ENCODE measurements around the gene EVX1. TPM values are rescaled to one million over a fixed set of nuclear protein-coding genes. Genes with fewer than 3 reads are reported as not detected.
A peak's percentile ranks its signal among the peaks of the same experiment; 100 is the strongest.

The EVX1 gene
- total and polyA plus RNA-seq, 2 of the 8 experiments (the other 6 are each of a cell fraction or from before 2014, with no cell fraction given) = not detected

GRCh38 chr7:27207348-27207985 lies 35.1 kb upstream of the EVX1 start:
- Histone ChIP-seq H3K36me3 (ENCODE audit: control insufficient read depth in 2 of 4, insufficient read depth in 4 of 4, low read length in 3 of 4) (peaks cover 0 to 11% (median 0%) of the 10 kb centered on the region in 4 experiments; a peak in 1 of 8 replicates), H3K4me3 (ENCODE audit: extremely low read depth in 1 of 4, insufficient read depth in 2 of 4, low read depth in 3 of 4, low read length in 4 of 4) (no peak overlapping the region), H2AK5ac (ENCODE audit: low read depth, low read length) (no peak overlapping the region), H3K9me3 (ENCODE audit: insufficient read depth in 2 of 2, low read depth in 1 of 2, low read length in 1 of 2) (no peaks in the 10 kb centered on the region), H3K56ac (replicated peaks; ENCODE audit: insufficient read length, low read depth, low read length) (no peak overlapping the region), H4K20me1 (replicated peaks in 1 of 2; ENCODE audit: control insufficient read depth in 1 of 2, insufficient read depth in 2 of 2, low read length in 2 of 2) (peaks cover 16 to 44% of the 10 kb centered on the region in 2 experiments), H3K23ac (ENCODE audit: insufficient read length) (no peak overlapping the region), H2BK5ac (ENCODE audit: low read depth, low read length) (no peak overlapping the region), H3K27ac (ENCODE audit: low read depth, low read length) (no peak overlapping the region), H3K4me1 (replicated peaks in 1 of 4; ENCODE audit: control insufficient read depth in 3 of 4, insufficient read depth in 4 of 4, low read length in 3 of 4) (peaks cover 0 to 4% (median under 1%) of the 10 kb centered on the region in 4 experiments; a peak in 3 of 7 replicates), H2BK12ac (ENCODE audit: low read depth, low read length) (no peak overlapping the region), H2AFZ (ENCODE audit: low read length) (no peak overlapping the region), H3K27me3 (replicated peaks in 1 of 4; ENCODE audit: control insufficient read depth in 3 of 4, extremely low read depth in 1 of 4, insufficient read depth in 3 of 4, low read length in 3 of 4) (peaks cover 96 to 100% (median 100%) of the 10 kb centered on the region in 4 experiments), H2BK15ac (ENCODE audit: low read length) (no peak overlapping the region), H3K14ac (ENCODE audit: insufficient read length) (no peak overlapping the region), H2BK20ac (ENCODE audit: low read length) (no peak overlapping the region), H3K79me2 (ENCODE audit: control insufficient read depth in 1 of 2, insufficient read depth in 2 of 2, low read length in 2 of 2) (no peaks in the 10 kb centered on the region), H2BK120ac (replicated peaks; ENCODE audit: low read depth, low read length) (no peak overlapping the region), H3K18ac (ENCODE audit: extremely low read depth, low read length) (no peak overlapping the region), H3K79me1 (ENCODE audit: low read depth, low read length) (no peaks in the 10 kb centered on the region), H3K23me2 (ENCODE audit: low read depth, low read length) (no peaks in the 10 kb centered on the region), H4K5ac (ENCODE audit: insufficient read length, low read depth, low read length) (no peak overlapping the region), H4K91ac (replicated peaks; ENCODE audit: insufficient read length, low read length) (no peak overlapping the region), H3K9ac (replicated peaks in 1 of 4; ENCODE audit: extremely low read depth in 1 of 4, low read depth in 3 of 4, low read length in 3 of 4) (no peak overlapping the region), H3K4ac (replicated peaks; ENCODE audit: insufficient read length, low read depth, low read length) (no peak overlapping the region), H4K8ac (ENCODE audit: extremely low read depth, insufficient read depth, low read length) (no peak overlapping the region), H3K4me2 (ENCODE audit: insufficient read depth in 1 of 2, low read depth in 2 of 2, low read length in 2 of 2) (no peak overlapping the region)
- CTCF ChIA-PET (ENCODE audit: partially characterized antibody) = interaction anchor here (1.3 to 6.6 kb wide), 9 partner anchors 8 to 40 kb away, joined by 3 to 64 read pairs (median 23); partner anchors contain the start of genes EVX1, HOXA11 and HOXA13
- peak; percentile 87 for TF ChIP-seq RNF2 (IDR thresholded peaks at IDR 0.05; ENCODE audit: borderline replicate concordance, low read depth, low read length, missing control alignments, poor library complexity, severe bottlenecking)
- TF ChIP-seq JUND (IDR thresholded peaks at IDR 0.05; ENCODE audit: low read length) = no peak
- no peak for TF ChIP-seq E2F6 (IDR thresholded peaks at IDR 0.05)
- TF ChIP-seq CHD2 (IDR thresholded peaks at IDR 0.05; ENCODE audit: low read length) = no peak
- 0 out of 2 replicates have a peak, but pooled peaks have one; percentile 50 for TF ChIP-seq CBX8 (IDR thresholded peaks at IDR 0.05; ENCODE audit: borderline replicate concordance, low read depth, low read length)
- no peak for TF ChIP-seq TAF1 (IDR thresholded peaks at IDR 0.05; ENCODE audit: low read depth, low read length)
- peak; percentile 51 for TF ChIP-seq EZH2 (IDR thresholded peaks at IDR 0.05; ENCODE audit: low read depth, low read length, severe bottlenecking)
- 30% methylated on average over 7 of the region's 7 CpGs; no CpG with 5 or more reads in 1 of the 2 experiments for WGBS, 2 experiments (ENCODE audit: extremely low coverage in 1 of 2, insufficient coverage in 1 of 2, insufficient read length in 1 of 2, insufficient replicate concordance in 2 of 2, low coverage in 1 of 2, low lambda C conversion rate in 2 of 2, missing lambda C conversion rate in 1 of 2)
- POLR2A ChIA-PET (ENCODE audit: partially characterized antibody) = no interaction called here
- DNase-seq (ENCODE audit: low read depth in 1 of 2, low spot score in 2 of 2) = no peak
- FAIRE-seq = no peak

All from H1 (cell line).